Glutamatergic neuron (in vitro differentiated cells): Measurements from ENCODE around the gene GSAP. TPM values are rescaled to one million over a fixed set of nuclear protein-coding genes. Genes with fewer than 3 reads are reported as not detected.

Experiments
- DNase-seq: peaks from one replicate; pipeline ENCODE4 v3.0.0; 2022
- H3K27ac Mint-ChIP-seq: one replicate; pipeline ENCODE4 v1.8.0; 2020; ENCODE audit warnings: mild to moderate bottlenecking, mixed read lengths, inconsistent platforms; ENCODE audit not compliant: unreplicated experiment
- H3K27me3 Mint-ChIP-seq: one replicate; pipeline ENCODE4 v1.8.0; 2020; ENCODE audit warnings: mild to moderate bottlenecking, moderate library complexity, mixed read lengths, inconsistent platforms; ENCODE audit not compliant: unreplicated experiment
- H3K36me3 Mint-ChIP-seq: one replicate; pipeline ENCODE4 v1.8.0; 2020; ENCODE audit warnings: mild to moderate bottlenecking, mixed read lengths, inconsistent platforms; ENCODE audit not compliant: unreplicated experiment
- H3K4me1 Mint-ChIP-seq: one replicate; pipeline ENCODE4 v1.8.0; 2020; ENCODE audit warnings: mild to moderate bottlenecking, low read depth, mixed read lengths, inconsistent platforms; ENCODE audit not compliant: unreplicated experiment
- H3K4me3 Mint-ChIP-seq: one replicate; pipeline ENCODE4 v1.8.0; 2020; ENCODE audit warnings: mild to moderate bottlenecking, mixed read lengths, inconsistent platforms; ENCODE audit not compliant: unreplicated experiment
- H3K9me3 Mint-ChIP-seq: one replicate; pipeline ENCODE4 v1.8.0; 2020; ENCODE audit warnings: mild to moderate bottlenecking, moderate library complexity, mixed read lengths, inconsistent platforms; ENCODE audit not compliant: unreplicated experiment
- total RNA-seq: library from RNA; stranded (reverse); fragmentation: NEBNext Ultra II Directional; extraction: Animal tissue kit (Norgen Biotek cat#: 25700); gene quantifications from one replicate; pipeline ENCODE4 v1.2.1, GENCODE V29; 2021; ENCODE audit not compliant: unreplicated experiment
- TF ChIP-seq, protein P1 (sequence below): fragments of 200-600 bp; sonication (generic); IDR thresholded peaks from one replicate; pipeline ENCODE4 v1.5.0; 2021; ENCODE audit not compliant: partially characterized antibody, unreplicated experiment

GSAP gene
- total RNA-seq, 1 donor from 2014 or later, result 0.76 TPM

DNA sequence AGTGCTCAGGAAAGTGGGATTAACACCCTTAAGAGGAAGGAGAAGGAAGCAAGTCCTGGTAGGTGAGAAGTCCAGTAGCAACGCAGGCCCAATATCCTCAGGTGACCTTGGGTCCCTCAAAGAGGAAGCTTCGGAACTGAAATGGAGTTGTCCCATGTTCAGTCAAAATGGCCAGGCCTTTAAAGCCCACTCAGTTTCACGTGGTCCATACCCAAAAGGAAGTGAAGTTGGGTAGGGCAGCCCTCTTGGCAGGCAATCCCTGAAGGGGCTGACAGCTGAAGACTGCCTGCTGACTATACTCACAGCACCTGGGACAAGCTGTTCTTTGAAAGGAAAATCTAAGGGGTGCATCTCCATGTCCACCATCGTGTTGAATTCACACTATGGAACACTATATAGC lies 3.0 kb downstream of the GSAP start:
- Mint-ChIP-seq H3K4me3 (no peak overlapping the region), H3K4me1 (no peaks in the 10 kb centered on the region), H3K9me3 (no peaks in the 10 kb centered on the region), H3K27me3 (peaks cover 2% of the 10 kb centered on the region), H3K27ac (no peak overlapping the region), H3K36me3 (no peaks in the 10 kb centered on the region)
- TF ChIP-seq, protein P1, sequence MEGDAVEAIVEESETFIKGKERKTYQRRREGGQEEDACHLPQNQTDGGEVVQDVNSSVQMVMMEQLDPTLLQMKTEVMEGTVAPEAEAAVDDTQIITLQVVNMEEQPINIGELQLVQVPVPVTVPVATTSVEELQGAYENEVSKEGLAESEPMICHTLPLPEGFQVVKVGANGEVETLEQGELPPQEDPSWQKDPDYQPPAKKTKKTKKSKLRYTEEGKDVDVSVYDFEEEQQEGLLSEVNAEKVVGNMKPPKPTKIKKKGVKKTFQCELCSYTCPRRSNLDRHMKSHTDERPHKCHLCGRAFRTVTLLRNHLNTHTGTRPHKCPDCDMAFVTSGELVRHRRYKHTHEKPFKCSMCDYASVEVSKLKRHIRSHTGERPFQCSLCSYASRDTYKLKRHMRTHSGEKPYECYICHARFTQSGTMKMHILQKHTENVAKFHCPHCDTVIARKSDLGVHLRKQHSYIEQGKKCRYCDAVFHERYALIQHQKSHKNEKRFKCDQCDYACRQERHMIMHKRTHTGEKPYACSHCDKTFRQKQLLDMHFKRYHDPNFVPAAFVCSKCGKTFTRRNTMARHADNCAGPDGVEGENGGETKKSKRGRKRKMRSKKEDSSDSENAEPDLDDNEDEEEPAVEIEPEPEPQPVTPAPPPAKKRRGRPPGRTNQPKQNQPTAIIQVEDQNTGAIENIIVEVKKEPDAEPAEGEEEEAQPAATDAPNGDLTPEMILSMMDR, result no peak
- no peak for DNase-seq

DNA sequence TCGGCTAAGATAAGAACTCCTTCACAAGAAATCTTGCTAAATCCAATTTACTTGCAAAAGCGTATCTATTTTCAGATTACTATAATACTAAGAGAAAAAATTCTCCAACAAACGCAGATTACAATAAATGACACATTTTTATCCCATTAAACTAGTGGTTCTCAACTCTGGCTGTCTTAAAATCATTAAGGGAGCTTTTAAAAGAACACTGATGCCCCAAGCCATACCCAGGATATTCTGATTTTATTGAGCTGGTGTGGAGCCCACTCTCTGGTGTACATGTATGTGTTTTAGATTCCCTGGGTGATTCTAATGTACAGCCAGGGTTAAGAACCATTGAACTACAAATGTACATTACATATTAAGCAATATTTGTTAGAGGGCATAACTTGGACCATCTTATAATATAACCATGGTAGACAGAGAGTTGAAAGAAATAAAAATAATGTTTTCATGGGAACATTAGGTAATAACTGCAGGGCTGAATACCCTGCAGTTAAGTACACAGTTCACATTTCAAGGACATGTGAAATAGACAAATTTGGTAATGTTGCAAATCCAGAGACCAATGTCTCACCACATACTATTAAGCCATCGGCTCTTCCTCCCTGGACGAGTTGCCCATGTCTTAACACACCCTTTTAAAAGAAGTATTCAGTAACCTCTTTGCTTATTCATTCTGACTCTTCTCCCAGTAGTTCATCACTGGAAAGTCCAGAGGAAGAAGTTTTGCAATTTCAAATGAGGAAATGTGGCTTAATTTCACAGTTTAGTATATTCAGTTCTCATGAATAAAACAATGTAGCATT lies 6.2 kb downstream of the GSAP start:
- Mint-ChIP-seq H3K9me3 (no peaks in the 10 kb centered on the region), H3K4me3 (no peak overlapping the region), H3K36me3 (no peaks in the 10 kb centered on the region), H3K27ac (no peak overlapping the region), H3K4me1 (no peaks in the 10 kb centered on the region), H3K27me3 (no peaks in the 10 kb centered on the region)
- DNase-seq, result no peak
- TF ChIP-seq, protein P1, result no peak

DNA sequence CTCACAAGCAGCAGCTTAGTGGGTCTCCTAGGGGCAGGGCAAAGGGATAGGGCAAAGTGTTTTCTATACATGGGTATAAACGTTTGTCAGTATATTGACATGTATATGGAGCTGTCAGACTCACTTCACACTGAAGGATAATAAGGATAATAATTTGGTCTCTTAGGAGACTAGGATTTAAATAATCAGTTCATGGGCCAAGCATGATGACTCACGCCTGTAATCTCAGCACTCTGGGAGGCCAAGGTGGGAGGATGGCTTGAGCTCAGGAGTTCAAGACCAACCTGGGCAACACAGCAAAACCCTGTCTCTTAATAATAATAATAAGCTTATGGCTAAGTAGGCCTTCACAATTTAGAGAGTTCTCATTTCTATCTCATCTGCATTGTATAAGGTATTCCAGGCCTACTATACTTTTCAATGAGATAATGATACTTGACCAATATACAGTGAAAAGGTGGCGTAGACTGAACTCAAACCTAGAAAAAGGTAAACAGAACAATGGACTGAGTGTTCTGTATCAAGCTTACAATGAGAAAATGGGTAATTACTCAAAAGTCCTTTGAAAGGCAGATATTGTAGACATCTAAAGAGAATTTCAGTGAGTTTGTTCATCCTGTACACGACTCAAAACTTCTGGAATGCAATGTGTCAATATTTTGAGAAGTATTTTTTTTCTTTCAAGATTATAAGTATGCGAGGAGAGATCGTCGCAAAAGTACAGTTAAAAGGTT lies 7.0 kb downstream of the GSAP start:
- no peaks in the 10 kb centered on the region for H3K4me1 Mint-ChIP-seq
- H3K27me3 Mint-ChIP-seq, result no peaks in the 10 kb centered on the region
- TF ChIP-seq, protein P1, result no peak
- no peak overlapping the region for H3K4me3 Mint-ChIP-seq
- no peaks in the 10 kb centered on the region for H3K36me3 Mint-ChIP-seq
- no peak overlapping the region for H3K27ac Mint-ChIP-seq
- H3K9me3 Mint-ChIP-seq, result no peaks in the 10 kb centered on the region
- no peak for DNase-seq

DNA sequence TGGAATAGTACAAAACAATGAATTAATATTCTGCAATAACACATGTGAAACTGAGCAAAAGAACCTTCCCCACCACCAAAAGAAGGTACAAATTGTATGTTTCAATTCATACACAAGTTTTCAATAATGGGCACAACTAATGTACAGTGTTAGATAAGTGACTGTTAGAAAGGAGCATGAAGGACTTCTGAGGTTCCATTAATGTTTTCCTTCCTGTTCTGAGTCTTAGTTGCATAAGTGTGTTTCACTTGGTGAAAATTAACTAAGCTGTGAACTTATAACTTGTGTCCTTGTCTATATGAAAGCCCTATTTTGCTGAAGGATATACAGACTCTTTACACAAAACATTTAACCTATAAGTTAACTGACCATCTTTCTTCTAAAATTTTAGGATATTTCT lies 8.2 kb downstream of the GSAP start:
- no peaks in the 10 kb centered on the region for H3K27me3 Mint-ChIP-seq
- H3K4me1 Mint-ChIP-seq, result no peaks in the 10 kb centered on the region
- no peak for DNase-seq
- TF ChIP-seq, protein P1, result no peak
- H3K27ac Mint-ChIP-seq, result no peak overlapping the region
- no peaks in the 10 kb centered on the region for H3K9me3 Mint-ChIP-seq
- H3K4me3 Mint-ChIP-seq, result no peak overlapping the region
- H3K36me3 Mint-ChIP-seq, result no peaks in the 10 kb centered on the region

DNA sequence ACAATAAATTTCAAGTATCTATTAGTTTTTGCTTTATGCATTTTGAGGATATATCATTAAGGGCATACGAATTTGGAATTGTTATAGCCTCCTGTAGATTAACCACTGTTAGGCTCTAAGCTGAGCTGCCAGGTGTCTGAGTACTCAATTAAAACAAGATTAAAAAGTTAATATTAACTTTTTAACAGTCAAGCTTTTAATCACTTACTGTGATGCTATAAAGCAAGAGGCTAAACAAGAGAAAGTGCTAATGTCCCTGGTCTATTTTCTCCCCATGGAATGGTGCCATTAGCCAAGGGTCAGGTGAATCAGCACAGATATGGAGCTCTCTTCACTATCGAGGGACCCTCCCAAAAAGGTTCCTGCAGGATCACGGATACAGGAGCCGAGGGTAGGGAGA lies 9.7 kb downstream of the GSAP start:
- no peak overlapping the region for H3K27ac Mint-ChIP-seq
- no peaks in the 10 kb centered on the region for H3K4me1 Mint-ChIP-seq

More for the DNA sequence above, 9.7 kb downstream of the GSAP start:
- no peak overlapping the region for H3K4me3 Mint-ChIP-seq
- TF ChIP-seq, protein P1, result no peak
- no peak for DNase-seq
- no peaks in the 10 kb centered on the region for H3K27me3 Mint-ChIP-seq
- H3K9me3 Mint-ChIP-seq, result no peaks in the 10 kb centered on the region
- H3K36me3 Mint-ChIP-seq, result no peaks in the 10 kb centered on the region
